ENCODE data around the gene OPCML.

GRCh38 chr11:133230431-133230830 lies 301.9 kb downstream of the OPCML start:
- TF ChIP-seq CTCF (IDR thresholded peaks at IDR 0.05) = no peak
- no peak for TF ChIP-seq POLR2AphosphoS5 (IDR thresholded peaks at IDR 0.05; ENCODE audit: low read depth, low read length)
